ENCODE data around the gene TBX4.

TBX4 gene

GRCh38 chr17:61457226-61457983, 5.2 kb downstream of the TBX4 start:
- TF ChIP-seq CTCF (IDR thresholded peaks at IDR 0.05; ENCODE audit: poor library complexity, severe bottlenecking) = no peak
- ATAC-seq (ENCODE audit: low read depth) (no peak), DNase-seq (ENCODE audit: low spot score) (no peak)
- Histone ChIP-seq H3K4me1 (ENCODE audit: insufficient read depth, poor library complexity, severe bottlenecking) (no peaks in the 10 kb centered on the region), H3K36me3 (ENCODE audit: low read depth) (no peaks in the 10 kb centered on the region), H3K9me3 (ENCODE audit: severe bottlenecking) (no peaks in the 10 kb centered on the region), H3K27me3 (ENCODE audit: insufficient read depth, poor library complexity, severe bottlenecking) (peaks cover 15% of the 10 kb centered on the region), H3K27ac (ENCODE audit: poor library complexity, severe bottlenecking) (no peak overlapping the region), H3K4me3 (ENCODE audit: severe bottlenecking) (no peak overlapping the region)

GRCh38 chr17:61458000-61458399, 5.8 kb downstream of the TBX4 start:
- H3K36me3 ChIP-seq (ENCODE audit: low read depth) = no peaks in the 10 kb centered on the region
- H3K27me3 ChIP-seq (ENCODE audit: insufficient read depth, poor library complexity, severe bottlenecking) = peaks cover 9% of the 10 kb centered on the region
- ATAC-seq (ENCODE audit: low read depth) (no peak), DNase-seq (ENCODE audit: low spot score) (no peak)
- no peaks in the 10 kb centered on the region for H3K9me3 ChIP-seq (ENCODE audit: severe bottlenecking)
- no peak overlapping the region for H3K27ac ChIP-seq (ENCODE audit: poor library complexity, severe bottlenecking)
- no peak overlapping the region for H3K4me3 ChIP-seq (ENCODE audit: severe bottlenecking)
- TF ChIP-seq CTCF (IDR thresholded peaks at IDR 0.05; ENCODE audit: poor library complexity, severe bottlenecking) = no peak
- no peaks in the 10 kb centered on the region for H3K4me1 ChIP-seq (ENCODE audit: insufficient read depth, poor library complexity, severe bottlenecking)

GRCh38 chr17:61458421-61459141, 6.4 kb downstream of the TBX4 start:
- peaks cover 6% of the 10 kb centered on the region for H3K27me3 ChIP-seq (ENCODE audit: insufficient read depth, poor library complexity, severe bottlenecking)
- H3K27ac ChIP-seq (ENCODE audit: poor library complexity, severe bottlenecking) = no peak overlapping the region
- no peaks in the 10 kb centered on the region for H3K36me3 ChIP-seq (ENCODE audit: low read depth)
- no peak for DNase-seq (ENCODE audit: low spot score)
- no peak for TF ChIP-seq CTCF (IDR thresholded peaks at IDR 0.05; ENCODE audit: poor library complexity, severe bottlenecking)
- H3K9me3 ChIP-seq (ENCODE audit: severe bottlenecking) = no peaks in the 10 kb centered on the region
- H3K4me3 ChIP-seq (ENCODE audit: severe bottlenecking) = no peak overlapping the region
- ATAC-seq (ENCODE audit: low read depth) = no peak
- no peaks in the 10 kb centered on the region for H3K4me1 ChIP-seq (ENCODE audit: insufficient read depth, poor library complexity, severe bottlenecking)

- Histone ChIP-seq H3K4me3 (ENCODE audit: severe bottlenecking) (no peak overlapping the region), H3K36me3 (ENCODE audit: low read depth) (no peaks in the 10 kb centered on the region), H3K27ac (ENCODE audit: poor library complexity, severe bottlenecking) (no peak overlapping the region), H3K9me3 (ENCODE audit: severe bottlenecking) (no peaks in the 10 kb centered on the region), H3K27me3 (ENCODE audit: insufficient read depth, poor library complexity, severe bottlenecking) (peaks cover 6% of the 10 kb centered on the region), H3K4me1 (ENCODE audit: insufficient read depth, poor library complexity, severe bottlenecking) (no peaks in the 10 kb centered on the region)
- ATAC-seq (ENCODE audit: low read depth) = no peak
- DNase-seq (ENCODE audit: low spot score) = no peak
- TF ChIP-seq CTCF (IDR thresholded peaks at IDR 0.05; ENCODE audit: poor library complexity, severe bottlenecking) = no peak
Observed at GRCh38 chr17:61459142-61459809, 7.1 kb downstream of the TBX4 start.

Measured in RWPE2 (cell line).